Thyroid gland (tissue), 4 donors: ENCODE measurements around the gene SAE1. TPM values are rescaled to one million over a fixed set of nuclear protein-coding genes. Genes with fewer than 3 reads are reported as not detected.

Experiments
- DNase-seq, 2 donors: peaks; one replicate each; pipeline ENCODE4 v3.0.0-alpha.2; 2019
- H3K27ac ChIP-seq, 3 donors: fragments of 200-600 bp; sonication (generic); 1 replicate in 2 of 3; 2 replicates in 1 of 3; pipeline ENCODE4 v1.5.1; 2016 to 2019; ENCODE audit warnings: mild to moderate bottlenecking in 1 of 3, moderate library complexity in 1 of 3
- H3K27me3 ChIP-seq: fragments of 200-600 bp; sonication (generic); one replicate; pipeline ENCODE4 v1.5.1; 2019
- H3K36me3 ChIP-seq, 2 donors: fragments of 200-600 bp; sonication (generic); one replicate each; pipeline ENCODE4 v1.5.1; 2016 to 2019
- H3K4me1 ChIP-seq, 2 donors: fragments of 200-600 bp; sonication (generic); one replicate each; pipeline ENCODE4 v1.5.1; 2017 to 2019
- H3K4me3 ChIP-seq, 3 donors: fragments of 200-600 bp; sonication (generic); replicated peaks in 1 of 3; 1 replicate in 2 of 3; 2 replicates in 1 of 3; pipeline ENCODE4 v1.5.1; 2016; ENCODE audit warnings: mild to moderate bottlenecking in 1 of 3
- H3K9me3 ChIP-seq: fragments of 200-600 bp; sonication (generic); one replicate; pipeline ENCODE4 v1.5.1; 2017
- POLR2A ChIP-seq, 2 donors: fragments of 450-650 bp; IDR thresholded peaks; one replicate each; pipeline ENCODE4 v1.6.1; 2017; ENCODE audit warnings: antibody characterized with exemption in 2 of 2, mild to moderate bottlenecking in 2 of 2, moderate library complexity in 1 of 2
- WGBS, 2 donors: methylation state at CpG; one replicate each; pipeline ENCODE4 v1.1.5; 2017; 5-methylcytosine and 5-hydroxymethylcytosine counted together
- intact Hi-C: fragments of 100-400 bp; cut with DNase I; formaldehyde crosslinking; loops from one replicate; pipeline ENCODE4 v1.15.1; 2023
- total RNA-seq, 4 donors: library from RNA; depleted of rRNA; stranded (reverse); fragments of >200 nt; gene quantifications; one replicate each; pipeline ENCODE4 v1.2.3, GENCODE V29; 2016
- TF ChIP-seq, protein P1 (sequence below), 6 experiments: fragments of 200-600 bp in 3 of 6; fragments of 450-650 bp in 3 of 6; sonication (generic) in 3 of 6; IDR thresholded peaks; one replicate each; pipeline ENCODE4 v1.5.1; 2016 to 2019; ENCODE audit warnings: antibody characterized with exemption in 6 of 6, mild to moderate bottlenecking in 2 of 6, inconsistent platforms in 1 of 6, moderate library complexity in 1 of 6

The SAE1 gene
- total RNA-seq, 4 donors from 2014 or later, result 79.5 to 119 (median 103) TPM

DNA sequence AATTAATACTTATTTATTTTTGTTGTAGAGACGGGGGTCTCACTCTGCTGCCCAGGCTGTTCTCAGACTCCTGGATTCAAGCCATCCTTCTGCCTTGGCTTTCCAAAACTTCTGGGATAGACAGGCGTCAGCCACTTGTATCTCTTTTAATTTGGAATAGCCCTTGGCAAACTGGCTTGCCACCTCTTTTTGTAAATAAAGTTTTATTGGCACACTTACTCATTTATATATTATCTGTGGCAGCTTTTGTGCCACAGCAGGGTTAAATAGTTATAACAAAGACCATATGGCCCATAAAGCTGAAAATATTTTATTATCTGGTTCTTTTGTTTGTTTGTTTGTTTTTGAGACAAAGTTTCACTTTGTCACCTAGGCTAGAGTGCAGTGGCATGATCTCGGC, 69.9 kb downstream of the SAE1 start:
- Histone ChIP-seq H3K27ac (no peak overlapping the region), H3K36me3 (peaks cover 9 to 33% of the 10 kb centered on the region in 2 donors)
- intact Hi-C loops, result no loop called here

DNA sequence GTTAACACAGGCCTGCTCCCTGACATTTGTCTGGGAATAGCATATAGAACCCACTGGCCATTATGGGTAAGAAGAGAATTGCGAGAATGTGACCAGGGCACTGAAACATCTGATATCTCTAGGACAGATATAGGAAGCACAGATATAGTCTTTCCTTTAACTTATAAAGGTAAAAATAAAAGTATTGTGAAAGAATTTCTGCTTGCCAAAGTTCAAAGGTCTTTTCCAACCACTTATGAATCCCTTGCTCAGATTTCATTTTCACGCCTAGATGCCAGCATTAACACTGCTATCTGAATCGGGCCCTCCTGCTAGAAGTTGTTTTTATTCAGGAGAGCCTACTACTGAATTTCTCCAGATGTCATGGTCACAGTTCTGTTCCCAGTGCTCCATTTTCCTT, 72.6 kb downstream of the SAE1 start:
- DNase-seq, result no peak
- Histone ChIP-seq H3K27me3 (no peaks in the 10 kb centered on the region), H3K4me3 (no peak overlapping the region), H3K27ac (no peak overlapping the region), H3K4me1 (no peaks in the 10 kb centered on the region), H3K9me3 (no peaks in the 10 kb centered on the region), H3K36me3 (peaks cover 9 to 35% of the 10 kb centered on the region in 2 donors)
- intact Hi-C loops, result no loop called here
- 84 to 88% methylated on average over 3 of the region's 3 CpGs for WGBS, 2 donors
- TF ChIP-seq, protein P1, sequence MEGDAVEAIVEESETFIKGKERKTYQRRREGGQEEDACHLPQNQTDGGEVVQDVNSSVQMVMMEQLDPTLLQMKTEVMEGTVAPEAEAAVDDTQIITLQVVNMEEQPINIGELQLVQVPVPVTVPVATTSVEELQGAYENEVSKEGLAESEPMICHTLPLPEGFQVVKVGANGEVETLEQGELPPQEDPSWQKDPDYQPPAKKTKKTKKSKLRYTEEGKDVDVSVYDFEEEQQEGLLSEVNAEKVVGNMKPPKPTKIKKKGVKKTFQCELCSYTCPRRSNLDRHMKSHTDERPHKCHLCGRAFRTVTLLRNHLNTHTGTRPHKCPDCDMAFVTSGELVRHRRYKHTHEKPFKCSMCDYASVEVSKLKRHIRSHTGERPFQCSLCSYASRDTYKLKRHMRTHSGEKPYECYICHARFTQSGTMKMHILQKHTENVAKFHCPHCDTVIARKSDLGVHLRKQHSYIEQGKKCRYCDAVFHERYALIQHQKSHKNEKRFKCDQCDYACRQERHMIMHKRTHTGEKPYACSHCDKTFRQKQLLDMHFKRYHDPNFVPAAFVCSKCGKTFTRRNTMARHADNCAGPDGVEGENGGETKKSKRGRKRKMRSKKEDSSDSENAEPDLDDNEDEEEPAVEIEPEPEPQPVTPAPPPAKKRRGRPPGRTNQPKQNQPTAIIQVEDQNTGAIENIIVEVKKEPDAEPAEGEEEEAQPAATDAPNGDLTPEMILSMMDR (IDR thresholded peaks at IDR 0.05), result no peak
- TF ChIP-seq POLR2A (IDR thresholded peaks at IDR 0.05), result no peak

More for the DNA sequence above, 69.9 kb downstream of the SAE1 start:
- no peak overlapping the region for H3K4me3 ChIP-seq
- 86 to 97% methylated on average over 3 of the region's 3 CpGs for WGBS, 2 donors
- TF ChIP-seq, protein P1 (IDR thresholded peaks at IDR 0.05), result no peak
- no peak for TF ChIP-seq POLR2A (IDR thresholded peaks at IDR 0.05)
- H3K9me3 ChIP-seq, result no peaks in the 10 kb centered on the region
- no peak for DNase-seq
- no peaks in the 10 kb centered on the region for H3K27me3 ChIP-seq
- no peaks in the 10 kb centered on the region for H3K4me1 ChIP-seq

DNA sequence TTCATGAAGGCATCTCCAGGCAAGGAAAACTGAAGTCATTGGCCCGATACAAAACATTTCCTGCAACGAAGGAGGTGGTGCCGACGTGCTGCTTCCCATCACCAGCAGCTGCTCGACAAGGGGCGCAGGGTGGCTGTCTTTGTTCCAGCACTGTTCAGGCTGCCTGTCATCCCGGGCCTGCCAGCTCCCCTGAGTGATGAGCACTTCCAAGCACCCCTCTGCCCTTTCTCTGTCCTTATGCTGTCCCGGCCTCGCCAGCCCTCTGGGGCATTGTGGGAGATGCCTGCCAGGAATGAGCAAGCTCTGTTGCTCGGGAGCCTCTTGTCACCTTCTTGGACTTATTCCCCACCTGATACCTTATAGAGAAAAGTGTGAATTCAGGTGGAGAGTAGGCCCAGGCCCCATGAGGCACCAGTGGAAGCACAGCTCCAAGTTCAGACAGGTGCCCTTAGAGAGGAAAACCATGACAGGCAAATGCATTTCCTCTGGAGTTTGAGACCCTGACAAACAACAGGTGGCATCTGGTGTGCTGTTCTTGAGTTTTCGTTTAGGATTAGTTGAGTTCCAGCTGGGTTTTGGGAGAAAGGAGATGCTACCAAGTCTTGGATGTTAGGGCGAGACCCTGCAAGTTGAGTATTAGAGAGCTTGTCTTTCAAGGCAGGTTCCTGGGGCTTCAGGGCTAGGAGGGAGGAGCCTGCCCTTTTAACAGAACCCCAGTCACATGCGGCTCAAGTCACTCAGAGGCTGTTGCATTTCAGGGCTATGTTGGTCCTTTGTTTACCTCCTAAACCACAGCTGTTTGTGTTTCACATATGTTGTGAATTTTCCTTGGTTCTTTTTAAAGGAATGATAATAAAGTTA, 78.9 kb downstream of the SAE1 start:
- Histone ChIP-seq H3K27ac (no peak overlapping the region), H3K36me3 (peaks cover 26 to 39% of the 10 kb centered on the region in 2 donors), H3K9me3 (no peaks in the 10 kb centered on the region), H3K4me3 (no peak overlapping the region), H3K4me1 (peaks cover 2 to 14% of the 10 kb centered on the region in 2 donors), H3K27me3 (no peaks in the 10 kb centered on the region)
- DNase-seq, result no peak
- TF ChIP-seq POLR2A (IDR thresholded peaks at IDR 0.05), result no peak
- TF ChIP-seq, protein P1 (IDR thresholded peaks at IDR 0.05), result no peak
- intact Hi-C loops, result loop anchor here (5.0 kb wide), 1 partner anchor 33 kb away; no protein-coding TSS in a partner anchor
- 84 to 85% methylated on average over 13 of the region's 13 CpGs for WGBS, 2 donors

DNA sequence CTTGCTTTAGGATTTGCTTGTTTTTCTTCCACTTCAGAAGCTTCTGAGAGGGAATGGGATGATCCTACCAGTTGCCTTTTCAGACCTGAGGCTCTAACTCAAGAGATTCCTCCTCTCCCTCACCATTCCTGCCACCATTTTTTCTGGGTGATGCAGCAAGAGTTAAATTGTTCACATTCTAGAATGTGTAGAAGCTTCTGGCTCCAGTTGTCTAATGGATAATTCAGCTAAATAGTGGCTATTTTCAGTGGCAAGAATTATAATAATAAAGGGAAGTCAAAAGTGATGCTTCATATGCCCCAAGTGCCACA, 79.5 kb downstream of the SAE1 start:
- Histone ChIP-seq H3K4me3 (no peak overlapping the region), H3K9me3 (no peaks in the 10 kb centered on the region), H3K27ac (no peak overlapping the region), H3K4me1 (peaks cover 2 to 14% of the 10 kb centered on the region in 2 donors), H3K36me3 (peaks cover 20 to 33% of the 10 kb centered on the region in 2 donors), H3K27me3 (no peaks in the 10 kb centered on the region)
- intact Hi-C loops, result no loop called here
- no peak for DNase-seq
- TF ChIP-seq, protein P1 (IDR thresholded peaks at IDR 0.05), result no peak
- TF ChIP-seq POLR2A (IDR thresholded peaks at IDR 0.05), result no peak

DNA sequence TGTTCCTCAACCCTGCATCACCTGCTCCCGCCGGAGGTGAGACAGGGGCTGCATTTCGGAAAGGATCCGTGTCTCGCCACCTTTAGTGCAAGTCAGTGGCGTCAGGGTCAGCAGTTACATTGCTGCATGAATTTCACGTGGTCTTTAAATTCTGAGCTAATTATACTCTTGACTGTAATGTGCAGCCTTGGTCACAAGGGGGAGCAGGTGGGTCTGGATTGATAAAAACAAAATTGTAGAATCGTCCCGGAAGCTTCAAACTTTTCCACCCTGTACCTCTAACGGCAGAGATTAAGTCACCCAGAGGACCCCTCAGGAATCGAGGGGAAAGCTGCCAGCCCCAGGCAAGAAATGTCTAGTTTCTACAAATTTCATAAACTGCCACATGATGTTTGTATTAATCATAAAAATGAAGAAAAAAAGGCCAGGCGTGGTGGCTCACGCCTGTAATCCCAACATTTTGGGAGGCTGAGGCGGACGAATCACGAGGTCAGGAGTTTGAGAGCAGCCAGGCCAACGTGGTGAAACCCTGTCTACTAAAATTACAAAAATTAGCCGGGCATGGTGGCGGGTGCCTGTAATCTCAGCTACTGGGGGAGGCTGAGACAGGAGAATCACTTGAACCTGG, 80.2 kb downstream of the SAE1 start:
- TF ChIP-seq, protein P1 (IDR thresholded peaks at IDR 0.05), result peak; percentile 59 to 82 (median 78)
- TF ChIP-seq POLR2A (IDR thresholded peaks at IDR 0.05), result no peak
- intact Hi-C loops, result no loop called here
- H3K9me3 ChIP-seq, result no peaks in the 10 kb centered on the region
- peak overlapping the region in 1 of 3 donors; percentile 51 for H3K27ac ChIP-seq
- H3K27me3 ChIP-seq, result no peaks in the 10 kb centered on the region
- peak; percentile 77 to 81 for DNase-seq
- peaks cover 17 to 27% of the 10 kb centered on the region in 2 donors for H3K36me3 ChIP-seq
- peaks cover 2 to 14% of the 10 kb centered on the region in 2 donors for H3K4me1 ChIP-seq
- 41 to 43% methylated on average over 19 of the region's 19 CpGs for WGBS, 2 donors
- H3K4me3 ChIP-seq, result no peak overlapping the region
